HG03095 (cell line): ENCODE data around the gene VCX.
"Not testable (repeated sequence)": the region's sequence is repeated elsewhere in the genome, so short reads cannot be mapped to it uniquely, and the experiment has no call there.

ENCODE experiments used
- ATAC-seq: cut with Tn5 transposase; IDR thresholded peaks from one replicate; pipeline ENCODE4 v1.9.1; 2021; ENCODE audit warnings: moderate library complexity; ENCODE audit not compliant: unreplicated experiment

The VCX gene

DNA sequence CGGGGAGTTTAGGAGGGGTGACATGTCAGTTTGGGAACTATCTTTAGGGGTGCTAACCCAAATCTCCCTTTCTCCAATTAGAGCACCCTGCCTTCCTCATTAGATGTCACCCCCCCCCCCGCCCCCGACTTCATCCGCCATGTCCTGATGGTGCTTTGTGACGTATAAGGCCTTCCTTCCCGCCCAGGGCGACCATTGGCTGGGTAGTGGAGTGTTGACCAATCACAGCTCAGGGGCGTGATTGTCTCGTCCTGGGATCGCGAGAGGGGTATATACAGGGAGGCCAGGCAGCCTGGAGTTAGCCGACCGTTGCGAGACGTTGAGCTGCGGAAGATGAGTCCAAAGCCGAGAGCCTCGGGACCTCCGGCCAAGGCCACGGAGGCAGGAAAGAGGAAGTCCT lies at the start of gene VCX:
VCX (plus strand) TSS at position 301 of the 400 bp plus-strand sequence; CDS start at position 334, 33 bp downstream.
- ATAC-seq = not testable (repeated sequence)

- ATAC-seq = no peak
Measured at GRCh38 chrX:7798327-7798726, 44.6 kb upstream of the VCX start.

DNA sequence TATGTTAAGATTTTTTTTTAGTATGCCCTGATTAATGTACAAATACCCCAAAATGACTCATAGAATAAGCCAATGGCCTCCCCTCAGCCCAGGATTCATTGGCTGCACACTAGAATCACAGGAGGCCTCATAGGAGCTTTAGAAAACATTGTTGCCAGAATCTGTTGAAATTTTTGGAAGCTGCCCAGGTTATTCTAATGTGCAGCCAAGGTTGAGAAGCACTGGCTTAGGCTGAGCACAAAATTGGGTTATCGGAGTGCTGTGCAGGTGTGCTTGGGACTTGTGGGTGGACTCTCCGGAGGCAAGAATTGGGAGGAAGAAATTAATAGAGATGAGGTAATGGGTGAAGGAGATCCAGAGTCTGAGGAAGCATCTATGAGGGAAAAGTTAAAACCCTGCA lies 41.3 kb upstream of the VCX start:
- ATAC-seq = no peak

GRCh38 chrX:7815166-7815805 lies 27.7 kb upstream of the VCX start:
- no peak for ATAC-seq

- no peak for ATAC-seq
Measured at GRCh38 chrX:7828594-7828993, 14.4 kb upstream of the VCX start.

- no peak for ATAC-seq
Measured at GRCh38 chrX:7841084-7841805, 1.7 kb upstream of the VCX start.

GRCh38 chrX:7852166-7852565 lies 9.2 kb downstream of the VCX start:
- ATAC-seq = no peak

GRCh38 chrX:7872042-7872441 lies 29.1 kb downstream of the VCX start:
- no peak for ATAC-seq

DNA sequence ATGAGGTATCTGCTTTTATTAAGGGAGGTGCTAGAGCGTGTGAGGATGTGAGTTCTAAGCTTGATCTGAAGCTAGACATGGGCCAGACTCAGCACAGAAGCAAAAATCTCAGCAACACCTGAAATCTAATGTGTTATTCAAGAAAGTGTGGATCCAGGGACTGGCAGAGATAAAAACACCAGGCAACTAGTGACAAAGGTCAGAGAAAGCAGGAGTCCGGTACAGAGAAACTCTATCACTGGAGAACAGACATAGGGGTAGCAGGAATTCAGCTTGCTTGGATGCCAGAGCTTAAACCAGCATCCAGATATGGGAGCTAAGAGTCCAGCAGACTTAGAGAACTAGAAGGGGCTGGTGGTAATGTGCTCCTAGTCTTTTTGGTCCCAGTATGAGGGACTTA lies 34.0 kb downstream of the VCX start:
- ATAC-seq = no peak

DNA sequence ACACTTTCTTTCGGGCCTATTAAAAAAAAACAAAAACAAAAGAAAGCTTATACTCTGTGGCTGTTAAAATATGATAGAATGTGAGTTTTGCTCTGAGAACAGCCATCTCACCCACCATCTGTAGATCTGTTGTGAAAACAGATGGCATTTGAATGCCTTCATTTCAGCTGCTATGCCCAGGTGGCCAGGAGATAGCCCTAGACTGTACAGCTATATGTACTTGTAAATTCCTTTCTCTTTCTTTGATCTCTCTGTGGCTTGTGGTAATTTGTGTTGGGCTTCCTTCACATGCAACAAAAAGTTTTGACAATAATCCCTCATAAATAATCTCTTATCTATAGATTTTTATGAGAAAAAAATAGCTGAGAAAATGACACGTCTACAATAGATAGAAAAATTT lies 46.2 kb downstream of the VCX start:
- no peak for ATAC-seq

GRCh38 chrX:7889680-7890079 lies 46.7 kb downstream of the VCX start:
- no peak for ATAC-seq

DNA sequence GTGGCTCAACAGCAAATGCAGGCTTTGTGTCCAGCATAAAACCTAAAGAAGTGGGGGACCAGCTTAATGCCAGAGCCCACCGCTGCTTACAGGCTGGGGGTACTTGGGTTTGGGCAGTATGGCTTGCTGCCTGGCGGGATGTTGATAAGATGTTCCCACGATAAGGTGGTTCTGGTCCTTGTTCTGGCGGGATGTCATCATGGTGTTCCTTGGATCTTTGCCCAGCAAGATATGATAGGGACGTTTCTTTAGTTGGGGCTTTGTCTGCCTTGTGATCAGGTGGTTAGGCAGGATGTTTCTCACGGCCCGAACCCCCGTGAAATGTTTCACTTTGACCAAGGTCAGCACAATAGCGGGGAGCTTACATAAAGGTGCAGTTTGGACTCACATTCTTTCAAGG lies 49.0 kb downstream of the VCX start:
- no peak for ATAC-seq
